ENCODE results near the gene MRPS23.

Gene MRPS23

DNA sequence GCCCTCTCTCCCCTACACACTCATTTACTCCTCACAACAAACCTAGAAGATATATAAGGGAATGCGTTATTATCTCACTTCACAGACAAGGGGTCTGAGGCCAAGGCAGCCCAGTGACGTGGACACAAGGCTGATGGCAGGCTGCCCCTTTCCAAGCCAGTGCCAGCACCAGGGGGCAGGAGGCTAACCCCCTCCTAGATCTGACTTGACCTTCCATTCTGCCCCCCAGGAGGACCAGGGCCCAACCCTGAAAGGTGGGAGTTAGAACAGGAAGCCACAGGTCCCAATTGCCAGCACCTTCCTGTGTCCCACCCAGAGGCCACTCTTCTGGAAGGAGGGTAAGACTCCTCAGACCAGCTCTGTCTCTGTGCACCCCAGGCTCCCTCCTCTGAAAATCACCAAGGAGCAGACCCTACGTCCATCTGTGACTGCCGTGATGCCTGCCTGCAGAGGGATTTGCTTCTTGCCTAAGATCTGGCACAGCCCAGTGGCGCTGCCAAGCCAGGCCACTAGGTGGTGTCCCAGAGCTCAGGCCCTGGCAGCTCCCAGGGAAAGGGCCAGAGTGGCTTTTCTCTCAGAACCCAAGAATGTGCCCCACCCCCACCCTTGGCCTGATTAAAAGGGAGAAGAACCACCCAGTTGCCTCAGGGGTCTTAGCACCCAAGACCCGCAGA, 42.4 kb upstream of the MRPS23 start:
- Histone ChIP-seq H2BK5ac (ENCODE audit: low read length) (peak overlapping the region; percentile 69), H3K79me1 (ENCODE audit: low read depth, low read length) (peaks cover 3% of the 10 kb centered on the region), H4K8ac (ENCODE audit: low read depth, low read length) (no peak overlapping the region), H3K4ac (ENCODE audit: low read length) (no peak overlapping the region), H3K9me3 (replicated peaks in 1 of 2; ENCODE audit: control insufficient read depth in 2 of 2, insufficient read depth in 1 of 2, low read depth in 1 of 2, low read length in 2 of 2) (no peaks in the 10 kb centered on the region), H3K4me2 (ENCODE audit: insufficient read depth, low read length, poor library complexity, severe bottlenecking) (no peak overlapping the region), H4K91ac (ENCODE audit: low read depth, low read length, poor library complexity) (no peak overlapping the region), H2AFZ (ENCODE audit: low read length) (no peak overlapping the region), H2BK120ac (ENCODE audit: low read depth, low read length) (peak overlapping the region; percentile 81), H2AK5ac (ENCODE audit: low read depth, low read length) (peak overlapping the region; percentile 98), H3K18ac (ENCODE audit: low read length) (peak overlapping the region; percentile 73), H3K4me3 (ENCODE audit: low read length in 2 of 2) (no peak overlapping the region), H3K36me3 (replicated peaks in 1 of 2; ENCODE audit: control insufficient read depth in 2 of 2, insufficient read depth in 2 of 2, low read length in 2 of 2) (peaks cover 0 to 10% of the 10 kb centered on the region in 2 donors), H3K9ac (ENCODE audit: low read depth, low read length, poor library complexity) (no peak overlapping the region), H3K4me1 (ENCODE audit: control insufficient read depth in 2 of 2, insufficient read depth in 1 of 2, low read depth in 1 of 2, low read length in 2 of 2) (peaks cover 20 to 24% of the 10 kb centered on the region in 2 donors), H3K14ac (ENCODE audit: low read length) (no peak overlapping the region), H2BK15ac (ENCODE audit: low read length) (peak overlapping the region; percentile 98), H3K23ac (ENCODE audit: low read depth, low read length, poor library complexity) (no peak overlapping the region), H3K27ac (replicated peaks; ENCODE audit: low read length) (peak overlapping the region; percentile 95), H3K27me3 (ENCODE audit: control insufficient read depth in 3 of 3, insufficient read depth in 3 of 3, low read depth in 1 of 3, low read length in 3 of 3) (no peaks in the 10 kb centered on the region), H2BK12ac (ENCODE audit: low read length) (peak overlapping the region; percentile 85)
- DNase-seq (ENCODE audit: low spot score): peak; percentile 83
- WGBS, 2 donors (ENCODE audit: extremely low coverage in 2 of 2, insufficient read length in 2 of 2, insufficient replicate concordance in 1 of 2): no CpG with 5 or more reads among the region's 6 CpGs

GRCh38 chr17:57890857-57891232, 41.0 kb upstream of the MRPS23 start:
- H3K4me3 ChIP-seq (ENCODE audit: low read length in 2 of 2): no peak overlapping the region
- no peak overlapping the region for H3K23ac ChIP-seq (ENCODE audit: low read depth, low read length, poor library complexity)
- no peak overlapping the region for H2AFZ ChIP-seq (ENCODE audit: low read length)
- no peak overlapping the region for H2BK5ac ChIP-seq (ENCODE audit: low read length)
- H3K27ac ChIP-seq (replicated peaks; ENCODE audit: low read length): no peak overlapping the region
- H2BK12ac ChIP-seq (ENCODE audit: low read length): peak overlapping the region; percentile 67
- H4K8ac ChIP-seq (ENCODE audit: low read depth, low read length): no peak overlapping the region
- H2AK5ac ChIP-seq (ENCODE audit: low read depth, low read length): peak overlapping the region; percentile 51
- no peaks in the 10 kb centered on the region for H3K27me3 ChIP-seq (ENCODE audit: control insufficient read depth in 3 of 3, insufficient read depth in 3 of 3, low read depth in 1 of 3, low read length in 3 of 3)
- no CpG with 5 or more reads among the region's 4 CpGs for WGBS, 2 donors (ENCODE audit: extremely low coverage in 2 of 2, insufficient read length in 2 of 2, insufficient replicate concordance in 1 of 2)
- peak overlapping the region; percentile 84 for H3K18ac ChIP-seq (ENCODE audit: low read length)
- peaks cover 0 to 12% of the 10 kb centered on the region in 2 donors for H3K36me3 ChIP-seq (replicated peaks in 1 of 2; ENCODE audit: control insufficient read depth in 2 of 2, insufficient read depth in 2 of 2, low read length in 2 of 2)
- H2BK120ac ChIP-seq (ENCODE audit: low read depth, low read length): no peak overlapping the region
- no peak overlapping the region for H4K91ac ChIP-seq (ENCODE audit: low read depth, low read length, poor library complexity)
- H3K4me2 ChIP-seq (ENCODE audit: insufficient read depth, low read length, poor library complexity, severe bottlenecking): no peak overlapping the region
- no peak overlapping the region for H3K14ac ChIP-seq (ENCODE audit: low read length)
- peaks cover 20 to 24% of the 10 kb centered on the region in 2 donors for H3K4me1 ChIP-seq (ENCODE audit: control insufficient read depth in 2 of 2, insufficient read depth in 1 of 2, low read depth in 1 of 2, low read length in 2 of 2)
- no peak overlapping the region for H3K9ac ChIP-seq (ENCODE audit: low read depth, low read length, poor library complexity)
- no peaks in the 10 kb centered on the region for H3K9me3 ChIP-seq (replicated peaks in 1 of 2; ENCODE audit: control insufficient read depth in 2 of 2, insufficient read depth in 1 of 2, low read depth in 1 of 2, low read length in 2 of 2)
- no peak for DNase-seq (ENCODE audit: low spot score)
- no peak overlapping the region for H2BK15ac ChIP-seq (ENCODE audit: low read length)
- H3K4ac ChIP-seq (ENCODE audit: low read length): no peak overlapping the region
- peaks cover 3% of the 10 kb centered on the region for H3K79me1 ChIP-seq (ENCODE audit: low read depth, low read length)

GRCh38 chr17:57889892-57890856, 40.3 kb upstream of the MRPS23 start:
- WGBS, 2 donors (ENCODE audit: extremely low coverage in 2 of 2, insufficient read length in 2 of 2, insufficient replicate concordance in 1 of 2): no CpG with 5 or more reads among the region's 11 CpGs
- Histone ChIP-seq H3K9me3 (replicated peaks in 1 of 2; ENCODE audit: control insufficient read depth in 2 of 2, insufficient read depth in 1 of 2, low read depth in 1 of 2, low read length in 2 of 2) (no peaks in the 10 kb centered on the region), H3K9ac (ENCODE audit: low read depth, low read length, poor library complexity) (no peak overlapping the region)

DNA sequence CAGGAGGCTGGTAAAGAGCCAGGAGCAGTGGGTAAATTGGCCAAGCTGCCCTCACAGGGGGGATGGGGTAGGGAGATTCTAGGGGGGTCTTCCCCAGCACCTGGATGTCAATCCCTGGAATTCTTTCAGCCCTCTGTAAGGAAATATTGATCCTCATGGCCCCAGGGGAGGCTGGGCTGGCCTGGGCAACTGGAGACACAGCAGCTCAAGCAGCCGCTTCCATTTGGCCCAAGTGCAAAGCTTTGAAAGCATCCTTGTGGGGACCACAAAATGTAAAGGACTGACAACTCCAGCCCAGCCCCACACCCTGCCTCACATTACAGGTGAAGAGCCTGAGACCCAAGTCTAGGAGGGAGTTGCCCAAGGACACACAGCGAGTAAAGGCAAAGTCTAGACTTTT, 39.4 kb upstream of the MRPS23 start:
- Histone ChIP-seq H3K9me3 (replicated peaks in 1 of 2; ENCODE audit: control insufficient read depth in 2 of 2, insufficient read depth in 1 of 2, low read depth in 1 of 2, low read length in 2 of 2) (peaks cover 0 to 3% of the 10 kb centered on the region in 2 donors), H2BK120ac (ENCODE audit: low read depth, low read length) (no peak overlapping the region), H3K4me1 (ENCODE audit: control insufficient read depth in 2 of 2, insufficient read depth in 1 of 2, low read depth in 1 of 2, low read length in 2 of 2) (peaks cover 15 to 17% of the 10 kb centered on the region in 2 donors), H4K91ac (ENCODE audit: low read depth, low read length, poor library complexity) (no peak overlapping the region), H3K23ac (ENCODE audit: low read depth, low read length, poor library complexity) (no peak overlapping the region), H3K27me3 (ENCODE audit: control insufficient read depth in 3 of 3, insufficient read depth in 3 of 3, low read depth in 1 of 3, low read length in 3 of 3) (no peaks in the 10 kb centered on the region), H4K8ac (ENCODE audit: low read depth, low read length) (no peak overlapping the region), H2BK12ac (ENCODE audit: low read length) (no peak overlapping the region), H3K79me1 (ENCODE audit: low read depth, low read length) (peaks cover 3% of the 10 kb centered on the region), H2BK5ac (ENCODE audit: low read length) (no peak overlapping the region), H2AFZ (ENCODE audit: low read length) (no peak overlapping the region), H3K4ac (ENCODE audit: low read length) (no peak overlapping the region), H2AK5ac (ENCODE audit: low read depth, low read length) (peak overlapping the region; percentile 10), H2BK15ac (ENCODE audit: low read length) (no peak overlapping the region), H3K18ac (ENCODE audit: low read length) (no peak overlapping the region), H3K4me3 (ENCODE audit: low read length in 2 of 2) (no peak overlapping the region), H3K36me3 (replicated peaks in 1 of 2; ENCODE audit: control insufficient read depth in 2 of 2, insufficient read depth in 2 of 2, low read length in 2 of 2) (peaks cover 0 to 28% of the 10 kb centered on the region in 2 donors), H3K4me2 (ENCODE audit: insufficient read depth, low read length, poor library complexity, severe bottlenecking) (no peak overlapping the region), H3K14ac (ENCODE audit: low read length) (no peak overlapping the region), H3K9ac (ENCODE audit: low read depth, low read length, poor library complexity) (no peak overlapping the region), H3K27ac (replicated peaks; ENCODE audit: low read length) (no peak overlapping the region)
- no peak for DNase-seq (ENCODE audit: low spot score)
- WGBS, 2 donors (ENCODE audit: extremely low coverage in 2 of 2, insufficient read length in 2 of 2, insufficient replicate concordance in 1 of 2): no CpG with 5 or more reads among the region's 2 CpGs

More at GRCh38 chr17:57889892-57890856, 40.3 kb upstream of the MRPS23 start:
- peak overlapping the region; percentile 67 for H2BK12ac ChIP-seq (ENCODE audit: low read length)
- no peak overlapping the region for H3K4me2 ChIP-seq (ENCODE audit: insufficient read depth, low read length, poor library complexity, severe bottlenecking)
- H3K27ac ChIP-seq (replicated peaks; ENCODE audit: low read length): no peak overlapping the region
- H3K14ac ChIP-seq (ENCODE audit: low read length): no peak overlapping the region
- H3K4ac ChIP-seq (ENCODE audit: low read length): no peak overlapping the region
- H2BK5ac ChIP-seq (ENCODE audit: low read length): no peak overlapping the region
- peaks cover 3% of the 10 kb centered on the region for H3K79me1 ChIP-seq (ENCODE audit: low read depth, low read length)
- H4K91ac ChIP-seq (ENCODE audit: low read depth, low read length, poor library complexity): no peak overlapping the region
- H2AFZ ChIP-seq (ENCODE audit: low read length): no peak overlapping the region
- peaks cover 0 to 19% of the 10 kb centered on the region in 2 donors for H3K36me3 ChIP-seq (replicated peaks in 1 of 2; ENCODE audit: control insufficient read depth in 2 of 2, insufficient read depth in 2 of 2, low read length in 2 of 2)
- H3K4me3 ChIP-seq (ENCODE audit: low read length in 2 of 2): no peak overlapping the region
- no peak overlapping the region for H2BK120ac ChIP-seq (ENCODE audit: low read depth, low read length)
- H3K4me1 ChIP-seq (ENCODE audit: control insufficient read depth in 2 of 2, insufficient read depth in 1 of 2, low read depth in 1 of 2, low read length in 2 of 2): peaks cover 15 to 17% of the 10 kb centered on the region in 2 donors
- H3K18ac ChIP-seq (ENCODE audit: low read length): peak overlapping the region; percentile 84
- no peak overlapping the region for H4K8ac ChIP-seq (ENCODE audit: low read depth, low read length)
- no peaks in the 10 kb centered on the region for H3K27me3 ChIP-seq (ENCODE audit: control insufficient read depth in 3 of 3, insufficient read depth in 3 of 3, low read depth in 1 of 3, low read length in 3 of 3)
- DNase-seq (ENCODE audit: low spot score): no peak
- H2AK5ac ChIP-seq (ENCODE audit: low read depth, low read length): peak overlapping the region; percentile 51
- H2BK15ac ChIP-seq (ENCODE audit: low read length): no peak overlapping the region
- H3K23ac ChIP-seq (ENCODE audit: low read depth, low read length, poor library complexity): no peak overlapping the region

All from neuronal stem cell (in vitro differentiated cells).